Measurements from ENCODE around the gene CCDC167.

Gene CCDC167

DNA sequence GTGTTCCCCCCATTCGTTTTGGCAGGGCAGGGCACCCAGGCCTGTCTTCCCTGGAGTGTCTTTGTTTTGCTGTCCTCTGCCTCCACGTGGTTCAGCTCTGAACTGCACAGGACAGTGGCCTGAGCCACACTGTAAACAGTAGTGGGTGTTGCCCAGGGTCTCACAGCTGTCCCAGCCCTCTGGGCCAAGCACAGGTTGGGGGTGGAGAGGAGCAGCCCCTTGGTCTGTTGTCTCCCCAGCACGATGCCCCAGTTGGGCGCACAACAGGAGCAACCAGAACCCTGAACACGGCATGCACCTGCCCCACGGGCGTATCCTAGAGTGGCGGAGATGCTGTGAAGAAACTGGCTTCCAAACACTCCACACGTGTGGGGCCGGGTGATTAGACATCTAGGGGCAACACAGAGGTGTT, 14.4 kb downstream of the CCDC167 start:
- Histone ChIP-seq H3K9me2 (replicated peaks; ENCODE audit: control insufficient read depth, low read length) (no peaks in the 10 kb centered on the region), H3K27ac (ENCODE audit: low read depth, low read length) (no peak overlapping the region), H3F3A (ENCODE audit: control insufficient read depth, insufficient read depth) (no peaks in the 10 kb centered on the region), H3K27me3 (ENCODE audit: control insufficient read depth, low read length) (no peaks in the 10 kb centered on the region), H3K4me3 (ENCODE audit: low read length) (no peak overlapping the region), H3K4me2 (ENCODE audit: low read length) (no peak overlapping the region), H3K36me3 (ENCODE audit: control insufficient read depth, low read length) (peaks cover 31% of the 10 kb centered on the region), H4K20me1 (ENCODE audit: control insufficient read depth, insufficient read depth, low read depth, low read length) (no peaks in the 10 kb centered on the region), H3K4me1 (ENCODE audit: control insufficient read depth, low read length) (no peaks in the 10 kb centered on the region; the same call in 1 of the 2 replicates), H3K79me2 (ENCODE audit: control insufficient read depth, low read length) (peaks cover 2% of the 10 kb centered on the region; the same call in 1 of the 2 replicates), H3K9me3 (ENCODE audit: control insufficient read depth, insufficient read depth, low read length) (no peaks in the 10 kb centered on the region)
- no peak for TF ChIP-seq EZH2phosphoT487 (IDR thresholded peaks at IDR 0.05; ENCODE audit: borderline replicate concordance, low read length)
- TF ChIP-seq, protein P1, sequence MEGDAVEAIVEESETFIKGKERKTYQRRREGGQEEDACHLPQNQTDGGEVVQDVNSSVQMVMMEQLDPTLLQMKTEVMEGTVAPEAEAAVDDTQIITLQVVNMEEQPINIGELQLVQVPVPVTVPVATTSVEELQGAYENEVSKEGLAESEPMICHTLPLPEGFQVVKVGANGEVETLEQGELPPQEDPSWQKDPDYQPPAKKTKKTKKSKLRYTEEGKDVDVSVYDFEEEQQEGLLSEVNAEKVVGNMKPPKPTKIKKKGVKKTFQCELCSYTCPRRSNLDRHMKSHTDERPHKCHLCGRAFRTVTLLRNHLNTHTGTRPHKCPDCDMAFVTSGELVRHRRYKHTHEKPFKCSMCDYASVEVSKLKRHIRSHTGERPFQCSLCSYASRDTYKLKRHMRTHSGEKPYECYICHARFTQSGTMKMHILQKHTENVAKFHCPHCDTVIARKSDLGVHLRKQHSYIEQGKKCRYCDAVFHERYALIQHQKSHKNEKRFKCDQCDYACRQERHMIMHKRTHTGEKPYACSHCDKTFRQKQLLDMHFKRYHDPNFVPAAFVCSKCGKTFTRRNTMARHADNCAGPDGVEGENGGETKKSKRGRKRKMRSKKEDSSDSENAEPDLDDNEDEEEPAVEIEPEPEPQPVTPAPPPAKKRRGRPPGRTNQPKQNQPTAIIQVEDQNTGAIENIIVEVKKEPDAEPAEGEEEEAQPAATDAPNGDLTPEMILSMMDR (IDR thresholded peaks at IDR 0.05; ENCODE audit: low read depth, low read length, poor library complexity, severe bottlenecking) = peak; percentile 29

DNA sequence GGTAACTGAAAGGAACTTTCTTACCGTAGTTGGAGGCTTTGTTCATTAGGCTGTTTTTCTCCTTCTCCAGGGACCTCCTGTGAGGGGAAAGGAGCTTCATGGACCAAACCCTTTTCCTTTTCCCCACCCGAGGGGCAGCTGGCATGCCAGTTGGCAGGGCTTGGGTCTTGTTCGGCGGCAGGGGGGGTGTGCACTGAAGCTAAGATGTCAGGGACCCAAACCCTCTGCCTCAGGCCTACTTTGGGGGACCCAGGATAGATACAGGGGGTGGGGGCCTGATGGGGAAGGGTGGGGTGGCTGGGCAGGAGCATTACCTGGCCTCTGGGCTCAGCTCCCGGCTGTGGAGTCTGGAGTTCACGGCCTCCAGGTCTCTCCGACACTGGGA, 14.9 kb downstream of the CCDC167 start:
- Histone ChIP-seq H3K27ac (ENCODE audit: low read depth, low read length) (no peak overlapping the region), H3K79me2 (ENCODE audit: control insufficient read depth, low read length) (no peaks in the 10 kb centered on the region), H3K9me3 (ENCODE audit: control insufficient read depth, insufficient read depth, low read length) (no peaks in the 10 kb centered on the region), H3K9me2 (replicated peaks; ENCODE audit: control insufficient read depth, low read length) (no peaks in the 10 kb centered on the region), H3F3A (ENCODE audit: control insufficient read depth, insufficient read depth) (no peaks in the 10 kb centered on the region), H3K36me3 (ENCODE audit: control insufficient read depth, low read length) (peaks cover 31% of the 10 kb centered on the region), H3K4me1 (ENCODE audit: control insufficient read depth, low read length) (no peaks in the 10 kb centered on the region), H3K4me3 (ENCODE audit: low read length) (no peak overlapping the region), H4K20me1 (ENCODE audit: control insufficient read depth, insufficient read depth, low read depth, low read length) (no peaks in the 10 kb centered on the region), H3K27me3 (ENCODE audit: control insufficient read depth, low read length) (no peaks in the 10 kb centered on the region), H3K4me2 (ENCODE audit: low read length) (no peak overlapping the region)
- TF ChIP-seq, protein P1 (IDR thresholded peaks at IDR 0.05; ENCODE audit: low read depth, low read length, poor library complexity, severe bottlenecking) = no peak
- no peak for TF ChIP-seq EZH2phosphoT487 (IDR thresholded peaks at IDR 0.05; ENCODE audit: borderline replicate concordance, low read length)

DNA sequence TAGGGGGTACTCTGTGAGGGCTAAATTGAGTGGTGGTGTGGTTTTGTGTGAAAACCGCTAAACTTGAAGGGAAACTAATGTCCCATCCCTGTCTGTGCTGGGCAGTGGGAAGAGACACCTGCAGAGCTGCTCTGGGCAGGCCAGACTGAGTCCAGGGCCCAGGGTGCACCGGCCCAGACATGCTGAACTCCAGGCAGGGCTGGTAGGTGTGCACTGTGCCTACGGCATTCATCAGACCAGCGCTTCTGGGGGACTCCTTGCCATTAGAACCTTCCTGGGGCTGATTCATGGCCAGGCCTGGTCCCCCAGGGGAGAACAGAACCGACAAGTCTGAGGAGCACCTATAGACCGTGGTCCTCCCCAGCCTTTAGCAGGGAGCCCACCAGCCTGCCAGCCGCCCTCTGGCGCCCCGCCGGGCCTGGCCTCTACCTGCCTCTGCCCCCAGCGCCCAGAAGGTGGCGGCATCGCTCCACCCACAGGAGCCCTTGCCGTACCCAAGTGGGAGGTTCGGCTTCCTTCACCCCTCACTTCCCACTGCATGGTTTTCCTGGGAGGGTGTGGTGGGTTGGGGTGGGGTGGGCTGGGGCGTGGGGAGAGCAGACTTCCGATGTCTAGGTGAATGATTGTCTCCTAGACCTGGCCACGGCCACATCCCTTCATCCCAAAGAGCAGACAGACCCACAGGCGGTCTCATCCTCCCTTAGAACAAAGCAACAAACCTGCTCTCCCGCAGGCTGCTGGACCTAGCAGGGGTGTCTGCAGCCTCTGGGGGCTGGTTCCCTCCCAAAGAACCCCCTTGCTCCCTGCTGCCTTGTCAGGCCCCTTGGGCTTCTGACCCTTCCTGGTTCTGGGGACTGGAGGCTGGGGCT, 15.5 kb downstream of the CCDC167 start:
- Histone ChIP-seq H3K27ac (ENCODE audit: low read depth, low read length) (no peak overlapping the region), H3K4me2 (ENCODE audit: low read length) (no peak overlapping the region)

More for the DNA sequence above, 15.5 kb downstream of the CCDC167 start:
- TF ChIP-seq, protein P1 (IDR thresholded peaks at IDR 0.05; ENCODE audit: low read depth, low read length, poor library complexity, severe bottlenecking) = peak; percentile 82
- no peak for TF ChIP-seq EZH2phosphoT487 (IDR thresholded peaks at IDR 0.05; ENCODE audit: borderline replicate concordance, low read length)
- Histone ChIP-seq H4K20me1 (ENCODE audit: control insufficient read depth, insufficient read depth, low read depth, low read length) (no peaks in the 10 kb centered on the region), H3K4me1 (ENCODE audit: control insufficient read depth, low read length) (no peaks in the 10 kb centered on the region), H3K79me2 (ENCODE audit: control insufficient read depth, low read length) (no peaks in the 10 kb centered on the region), H3K9me2 (replicated peaks; ENCODE audit: control insufficient read depth, low read length) (no peaks in the 10 kb centered on the region), H3K4me3 (ENCODE audit: low read length) (no peak overlapping the region), H3K9me3 (ENCODE audit: control insufficient read depth, insufficient read depth, low read length) (no peaks in the 10 kb centered on the region), H3F3A (ENCODE audit: control insufficient read depth, insufficient read depth) (no peaks in the 10 kb centered on the region), H3K36me3 (ENCODE audit: control insufficient read depth, low read length) (peaks cover 35% of the 10 kb centered on the region), H3K27me3 (ENCODE audit: control insufficient read depth, low read length) (no peaks in the 10 kb centered on the region)
